GM21447 (cell line): ENCODE measurements around the gene DHX57.

Source experiments
- ATAC-seq: cut with Tn5 transposase; IDR thresholded peaks from one replicate; pipeline ENCODE4 v1.9.1; 2021; ENCODE audit not compliant: unreplicated experiment

The DHX57 gene

GRCh38 chr2:38875576-38876367, at the start of gene DHX57, which contains the start of gene MORN2:
TSS of gene DHX57 (minus strand) at chr2:38875934. CDS start at chr2:38868405, 7,529 bp downstream.
TSS of gene MORN2 (plus strand) at chr2:38875976.
- peak; percentile 100 for ATAC-seq

- no peak for ATAC-seq
These were observed 47.2 kb upstream of the DHX57 start for GRCh38 chr2:38922902-38923301.

- no peak for ATAC-seq
These were observed 46.7 kb upstream of the DHX57 start for GRCh38 chr2:38922389-38922788.

- ATAC-seq, result no peak
These were observed 36.9 kb upstream of the DHX57 start for GRCh38 chr2:38912619-38913018.

GRCh38 chr2:38911191-38911590, 35.5 kb upstream of the DHX57 start:
- no peak for ATAC-seq

- no peak for ATAC-seq
These were observed 34.1 kb upstream of the DHX57 start for GRCh38 chr2:38909872-38910271.

- peak; percentile 90 for ATAC-seq
These were observed 32.2 kb upstream of the DHX57 start for GRCh38 chr2:38907743-38908562.

- no peak for ATAC-seq
These were observed 31.5 kb upstream of the DHX57 start for GRCh38 chr2:38907242-38907641.

- ATAC-seq, result no peak
These were observed 29.5 kb upstream of the DHX57 start for GRCh38 chr2:38905251-38905650.

GRCh38 chr2:38900726-38901125, 25.0 kb upstream of the DHX57 start:
- ATAC-seq, result no peak

GRCh38 chr2:38898256-38898655, 22.5 kb upstream of the DHX57 start:
- no peak for ATAC-seq

GRCh38 chr2:38892819-38893218, 17.1 kb upstream of the DHX57 start:
- ATAC-seq, result no peak

- ATAC-seq, result no peak
These were observed 13.8 kb upstream of the DHX57 start, which contains the start of gene ARHGEF33 for GRCh38 chr2:38889575-38889974. TSS of gene ARHGEF33 (plus strand) at chr2:38889875. CDS start at chr2:38919448, 29,573 bp downstream.

GRCh38 chr2:38889045-38889444, 13.3 kb upstream of the DHX57 start:
- no peak for ATAC-seq

GRCh38 chr2:38887902-38888554, 12.3 kb upstream of the DHX57 start:
- no peak for ATAC-seq

GRCh38 chr2:38887347-38887746, 11.6 kb upstream of the DHX57 start:
- ATAC-seq, result no peak

- no peak for ATAC-seq
These were observed 10.3 kb upstream of the DHX57 start for GRCh38 chr2:38886063-38886462.

- ATAC-seq, result no peak
These were observed 673 bp upstream of the DHX57 start for GRCh38 chr2:38876407-38876806.

- ATAC-seq, result no peak
These were observed 533 bp downstream of the DHX57 start for GRCh38 chr2:38875227-38875575.

- no peak for ATAC-seq
These were observed 2.0 kb downstream of the DHX57 start for GRCh38 chr2:38873763-38874162.

- ATAC-seq, result no peak
These were observed 4.3 kb downstream of the DHX57 start for GRCh38 chr2:38871432-38871831.
